Prostate gland (tissue), 2 donors: Measurements from ENCODE around the gene KLHDC1. TPM values are rescaled to one million over a fixed set of nuclear protein-coding genes. Genes with fewer than 3 reads are reported as not detected.
A peak's percentile ranks its signal among the peaks of the same experiment; 100 is the strongest.
"Not testable (repeated sequence)": the region's sequence is repeated elsewhere in the genome, so short reads cannot be mapped to it uniquely, and the experiment has no call there.

ENCODE experiments used
- DNase-seq: peaks from one replicate; pipeline ENCODE4 v3.0.0-alpha.2; 2019; ENCODE audit warnings: low spot score
- H3K27ac ChIP-seq, 2 donors: fragments of 200-600 bp; sonication (generic); 2 replicates each; pipeline ENCODE4 v1.5.1; 2017 to 2019
- H3K27me3 ChIP-seq: fragments of 200-600 bp; sonication (generic); replicated peaks from 2 replicates; pipeline ENCODE4 v1.5.1; 2019; ENCODE audit not compliant: insufficient read depth
- H3K36me3 ChIP-seq, 2 donors: fragments of 200-600 bp; sonication (generic); 1 replicate in 1 of 2; 2 replicates in 1 of 2; pipeline versions ENCODE4 v1.5.1 to v1.8.1; 2017 to 2019
- H3K4me1 ChIP-seq: fragments of 200-600 bp; sonication (generic); replicated peaks from 2 replicates; pipeline ENCODE4 v1.5.1; 2019
- H3K4me3 ChIP-seq, 2 donors: fragments of 200-600 bp; sonication (generic); 2 replicates each; pipeline ENCODE4 v1.5.1; 2017 to 2019
- H3K9me3 ChIP-seq: fragments of 200-600 bp; sonication (generic); 2 replicates; pipeline ENCODE4 v1.5.1; 2017
- CTCF ChIP-seq, 4 experiments: fragments of 200-600 bp in 2 of 4; fragments of 450-650 bp in 2 of 4; sonication (generic) in 2 of 4; IDR thresholded peaks; 1 replicate in 3 of 4; 2 replicates in 1 of 4; pipeline ENCODE4 v1.5.1; 2016 to 2019; ENCODE audit warnings: antibody characterized with exemption in 4 of 4, mild to moderate bottlenecking in 2 of 4, moderate library complexity in 2 of 4
- POLR2A ChIP-seq: fragments of 450-650 bp; IDR thresholded peaks from one replicate; pipeline ENCODE4 v1.6.1; 2016; ENCODE audit warnings: antibody characterized with exemption, mild to moderate bottlenecking
- POLR2AphosphoS5 ChIP-seq: sonication (generic); formaldehyde crosslinking; IDR thresholded peaks from one replicate; pipeline ENCODE4 v1.6.1; 2017; ENCODE audit warnings: antibody characterized with exemption
- WGBS: methylation state at CpG from one replicate; pipeline ENCODE4 v1.1.5; 2018; 5-methylcytosine and 5-hydroxymethylcytosine counted together
- intact Hi-C: fragments of 100-400 bp; cut with DNase I; formaldehyde crosslinking; loops from one replicate; pipeline ENCODE4 v1.14.2; 2022
- total RNA-seq, 2 donors: library from RNA; depleted of rRNA; stranded (reverse); fragments of >200 nt; gene quantifications; one replicate each; pipeline ENCODE4 v1.1.0, GENCODE V29; 2016

Gene KLHDC1
- total RNA-seq, 2 donors from 2014 or later = 4.6 to 7.7 TPM

GRCh38 chr14:49770212-49770817, 77.4 kb downstream of the KLHDC1 start:
- TF ChIP-seq CTCF (IDR thresholded peaks at IDR 0.05) = no peak
- TF ChIP-seq POLR2AphosphoS5 = no peak
- TF ChIP-seq POLR2A = no peak
- Histone ChIP-seq H3K27me3 (no peaks in the 10 kb centered on the region), H3K4me1 (no peaks in the 10 kb centered on the region), H3K27ac (peak overlapping the region in 1 of 2 donors; percentile 1), H3K9me3 (no peaks in the 10 kb centered on the region), H3K4me3 (peak overlapping the region in 1 of 2 donors; percentile 5), H3K36me3 (no peaks in the 10 kb centered on the region)
- DNase-seq = no peak
- intact Hi-C loops = no loop called here
- 45% methylated on average over 4 of the region's 4 CpGs for WGBS

DNA sequence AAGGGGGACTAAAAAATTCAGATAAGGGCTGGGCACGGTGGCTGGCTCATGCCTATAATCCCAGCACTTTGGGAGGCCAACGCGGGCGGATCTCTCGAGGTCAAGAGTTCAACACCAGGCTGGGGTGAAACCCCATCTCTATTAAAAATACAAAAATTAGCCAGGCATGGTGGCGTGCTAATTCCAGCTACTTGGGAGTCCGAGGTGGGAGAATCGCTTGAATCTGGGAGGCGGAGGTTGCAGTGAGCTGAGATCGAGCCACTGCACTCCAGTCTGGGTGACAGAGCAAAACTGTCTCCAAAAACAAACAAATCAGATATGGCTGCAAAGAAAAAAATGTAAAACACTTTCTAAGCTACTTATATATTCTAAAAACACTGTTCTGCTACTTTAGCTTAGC, 78.8 kb downstream of the KLHDC1 start:
- intact Hi-C loops, H3K4me3 ChIP-seq, H3K4me1 ChIP-seq, H3K36me3 ChIP-seq, H3K27me3 ChIP-seq, H3K9me3 ChIP-seq, H3K27ac ChIP-seq, DNase-seq: not testable (repeated sequence)
- WGBS = 91% methylated on average over 10 of the region's 10 CpGs

DNA sequence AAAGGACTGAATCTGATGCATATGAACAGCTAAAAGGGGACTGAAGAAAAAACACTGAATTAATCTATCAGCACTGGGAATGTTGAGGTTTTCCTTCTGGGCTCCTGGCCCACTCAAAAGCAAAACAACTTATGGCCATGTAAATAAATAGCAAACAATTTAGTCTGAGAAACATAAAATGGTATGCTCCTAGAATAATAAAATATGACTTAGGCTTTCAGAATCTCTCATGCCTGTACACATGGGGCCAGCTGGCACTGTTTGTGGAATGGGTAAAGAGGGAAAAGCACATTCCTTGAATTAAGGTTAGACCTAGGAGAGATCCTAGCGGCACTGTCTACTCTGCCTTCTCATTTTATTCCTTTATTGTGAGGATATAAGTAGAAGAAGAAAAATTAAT, 81.2 kb downstream of the KLHDC1 start:
- Histone ChIP-seq H3K4me3 (no peak overlapping the region), H3K9me3 (no peaks in the 10 kb centered on the region), H3K4me1 (no peaks in the 10 kb centered on the region), H3K36me3 (no peaks in the 10 kb centered on the region), H3K27me3 (no peaks in the 10 kb centered on the region), H3K27ac (no peak overlapping the region)
- WGBS = 90% methylated on average over 1 of the region's 1 CpG
- no peak for DNase-seq
- intact Hi-C loops = no loop called here
- TF ChIP-seq CTCF (IDR thresholded peaks at IDR 0.05) (no peak), POLR2A (no peak), POLR2AphosphoS5 (no peak)

GRCh38 chr14:49778421-49778820, 85.5 kb downstream of the KLHDC1 start:
- TF ChIP-seq POLR2AphosphoS5 (no peak), POLR2A (no peak), CTCF (IDR thresholded peaks at IDR 0.05) (no peak)
- H3K4me1 ChIP-seq = no peaks in the 10 kb centered on the region
- no peak for DNase-seq
- H3K9me3 ChIP-seq = no peaks in the 10 kb centered on the region
- H3K27me3 ChIP-seq = no peaks in the 10 kb centered on the region
- no peak overlapping the region for H3K27ac ChIP-seq
- H3K36me3 ChIP-seq = peaks cover 0 to 7% of the 10 kb centered on the region in 2 donors
- intact Hi-C loops = no loop called here
- no peak overlapping the region for H3K4me3 ChIP-seq
- WGBS = 92% methylated on average over 2 of the region's 2 CpGs

GRCh38 chr14:49781040-49781439, 88.1 kb downstream of the KLHDC1 start:
- WGBS = 94% methylated on average over 7 of the region's 7 CpGs
- H3K36me3 ChIP-seq = peaks cover 2 to 17% of the 10 kb centered on the region in 2 donors
- H3K4me3 ChIP-seq, H3K27me3 ChIP-seq, DNase-seq, H3K9me3 ChIP-seq, H3K4me1 ChIP-seq, H3K27ac ChIP-seq, intact Hi-C loops: not testable (repeated sequence)

DNA sequence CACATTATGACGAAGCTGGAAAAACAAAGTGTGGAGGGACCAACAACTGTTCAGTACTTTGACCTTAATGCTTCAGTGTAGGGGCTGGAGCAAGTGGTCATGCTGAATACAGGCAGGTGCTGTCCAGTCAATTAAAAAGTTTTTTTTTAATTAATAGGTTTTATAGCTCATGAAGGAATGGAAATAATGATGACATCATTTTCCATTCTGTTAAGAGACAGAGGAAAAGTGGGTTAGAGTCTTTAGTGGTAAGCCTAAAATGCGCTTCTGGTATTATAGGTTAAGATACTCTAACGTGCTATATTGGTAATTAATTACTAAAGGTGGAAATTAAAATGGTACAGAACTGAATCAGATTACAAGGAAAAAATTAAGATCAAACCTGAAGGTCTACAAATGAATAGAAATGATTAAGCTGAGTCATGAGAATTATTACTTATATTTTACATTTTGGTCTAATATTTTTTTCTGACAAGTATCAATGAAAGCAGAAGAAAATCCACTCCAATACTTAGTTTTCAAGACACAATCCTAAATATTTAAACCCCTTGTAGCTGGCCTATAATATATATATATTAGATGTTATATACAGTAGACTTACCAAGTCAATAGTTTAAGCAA, 90.6 kb downstream of the KLHDC1 start:
- intact Hi-C loops = no loop called here
- H3K27ac ChIP-seq = no peak overlapping the region
- no peak for TF ChIP-seq POLR2A
- H3K4me3 ChIP-seq = no peak overlapping the region
- H3K27me3 ChIP-seq = no peaks in the 10 kb centered on the region
- H3K9me3 ChIP-seq = no peaks in the 10 kb centered on the region
- WGBS = 84% methylated on average over 3 of the region's 3 CpGs
- peaks cover 2 to 26% of the 10 kb centered on the region in 2 donors for H3K36me3 ChIP-seq
- DNase-seq = no peak
- H3K4me1 ChIP-seq = no peaks in the 10 kb centered on the region
